HG03097 (cell line): ENCODE results near the gene TPT1.

Experiments
- ATAC-seq: cut with Tn5 transposase; IDR thresholded peaks from one replicate; pipeline ENCODE4 v1.9.1; 2021; ENCODE audit not compliant: unreplicated experiment, low FRiP score

TPT1 gene

GRCh38 chr13:45336025-45336800 lies 4.8 kb downstream of the TPT1 start:
- ATAC-seq = no peak

DNA sequence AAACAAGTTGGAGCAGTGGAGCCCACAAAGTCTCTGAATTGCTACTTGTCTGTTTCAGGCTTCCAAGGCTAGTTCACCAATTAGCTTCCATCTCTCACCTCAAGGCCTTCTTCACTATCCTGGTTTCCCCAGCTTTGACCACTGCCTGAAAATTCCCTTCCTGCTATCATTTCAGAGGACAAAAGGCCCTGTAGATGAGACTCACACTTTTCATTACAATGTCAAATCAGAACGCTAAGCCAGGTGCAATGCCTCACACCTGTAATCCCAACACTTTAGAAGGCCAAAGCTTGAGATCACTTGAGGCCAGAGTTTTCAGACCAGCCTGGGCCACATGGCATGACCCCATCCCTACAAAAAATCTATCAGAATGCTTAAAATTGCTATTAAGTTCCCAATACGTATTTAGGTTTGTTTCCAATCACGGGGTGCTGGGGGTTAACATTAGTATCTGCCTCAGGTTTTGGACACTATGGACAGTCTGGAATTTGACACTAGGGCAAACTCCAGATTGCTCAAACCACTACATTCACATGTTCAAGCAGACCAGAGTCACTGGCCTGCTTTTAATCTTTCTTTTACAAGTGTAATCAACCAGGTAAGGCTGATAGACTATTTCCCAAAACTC lies 5.5 kb downstream of the TPT1 start:
- no peak for ATAC-seq

- no peak for ATAC-seq
These were observed 6.7 kb downstream of the TPT1 start for GRCh38 chr13:45333977-45334922.

DNA sequence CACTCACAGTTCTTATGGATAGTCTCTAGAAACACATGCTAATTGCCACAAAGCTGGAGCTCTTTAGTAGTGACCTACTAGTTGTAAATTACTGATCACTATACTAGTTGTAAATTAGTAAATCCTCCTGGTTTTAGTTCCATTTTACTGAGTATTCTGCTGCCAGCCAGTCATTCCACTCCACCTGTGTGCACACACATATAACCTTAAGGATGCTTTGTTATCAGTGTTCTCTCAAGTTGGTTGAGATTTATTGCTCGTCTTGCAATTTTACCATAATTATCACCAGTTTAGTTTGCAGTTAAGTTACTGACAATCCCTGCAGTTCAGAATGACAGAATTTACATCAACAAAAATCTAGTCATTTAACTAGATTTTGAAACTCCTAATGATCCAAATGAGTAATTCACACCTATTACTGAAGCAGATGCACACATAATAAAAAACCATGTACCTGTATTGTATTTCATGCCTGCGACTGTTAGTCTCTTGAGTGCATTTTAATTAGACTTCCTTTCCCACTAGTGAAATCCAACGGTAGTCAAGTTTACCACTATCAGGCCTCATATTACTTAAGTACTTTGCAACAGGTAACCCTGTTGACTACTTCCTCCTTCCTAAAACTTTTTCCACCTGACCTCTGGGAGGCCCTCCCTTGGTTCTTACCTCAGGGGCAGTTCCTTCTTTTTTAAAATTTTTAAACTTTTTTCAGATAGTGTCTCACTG lies 7.6 kb downstream of the TPT1 start:
- ATAC-seq = no peak

GRCh38 chr13:45332831-45333219 lies 8.2 kb downstream of the TPT1 start:
- ATAC-seq = no peak

DNA sequence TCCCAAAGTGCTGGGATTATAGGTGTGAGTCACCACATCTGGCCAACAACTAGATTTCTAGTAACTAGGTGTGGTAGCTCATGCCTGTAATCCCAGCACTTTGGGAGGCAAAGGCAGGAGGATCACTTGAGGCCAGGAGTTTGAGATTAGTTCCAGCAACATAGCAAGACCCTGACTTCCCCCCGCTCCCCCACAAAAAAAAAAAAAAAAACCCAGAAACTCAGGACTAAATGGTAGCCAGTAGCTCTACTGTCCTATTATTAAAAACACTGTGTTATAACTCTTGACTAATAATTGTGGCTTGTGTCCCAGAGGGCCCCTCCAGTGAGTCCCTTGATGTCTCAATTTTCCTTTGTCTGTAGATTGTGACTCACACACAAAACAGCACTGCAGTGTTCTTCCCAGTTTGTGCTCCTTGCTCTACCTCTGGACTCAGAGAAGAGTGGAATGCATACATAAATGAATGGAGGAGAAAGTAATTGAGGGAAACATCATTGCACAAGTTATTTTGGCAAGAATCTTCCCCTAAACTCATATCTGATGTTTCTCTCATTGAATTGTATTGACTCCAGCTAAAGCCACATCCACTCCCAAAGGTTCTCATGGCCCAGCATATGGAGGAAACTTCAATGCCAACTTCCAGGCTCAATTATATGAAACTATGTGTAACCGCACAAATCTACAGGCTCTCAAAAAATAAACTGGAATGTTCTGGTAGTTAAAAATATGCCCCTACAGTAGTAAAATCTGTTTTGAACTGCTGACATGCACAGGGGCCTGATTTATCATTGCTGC lies 8.8 kb downstream of the TPT1 start:
- no peak for ATAC-seq

GRCh38 chr13:45331692-45332035 lies 9.3 kb downstream of the TPT1 start:
- ATAC-seq = no peak

- ATAC-seq = no peak
These were observed 9.8 kb downstream of the TPT1 start for GRCh38 chr13:45331123-45331619.

DNA sequence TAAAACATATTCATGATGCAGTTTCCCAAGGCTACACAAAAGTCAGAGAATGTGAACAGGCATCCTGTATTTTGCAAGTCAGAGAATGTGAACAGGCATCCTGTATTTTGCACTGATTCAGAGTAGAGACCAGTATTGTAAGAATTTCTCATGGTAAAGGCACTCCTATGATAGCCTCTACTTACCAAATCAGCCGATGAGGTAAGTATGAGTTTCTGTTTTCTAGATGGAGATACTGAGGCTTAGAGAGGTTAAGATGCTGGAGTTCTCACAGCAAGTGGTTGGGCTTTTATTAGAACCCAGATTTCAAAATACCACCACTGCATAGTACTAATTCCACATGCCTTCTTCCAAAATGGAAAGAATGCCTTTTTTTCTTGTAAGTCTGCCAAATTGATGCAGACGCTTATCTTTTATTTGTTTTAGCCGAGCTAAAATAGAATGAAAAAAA lies 12.3 kb downstream of the TPT1 start:
- ATAC-seq = no peak

GRCh38 chr13:45327253-45327955 lies 13.6 kb downstream of the TPT1 start:
- no peak for ATAC-seq

DNA sequence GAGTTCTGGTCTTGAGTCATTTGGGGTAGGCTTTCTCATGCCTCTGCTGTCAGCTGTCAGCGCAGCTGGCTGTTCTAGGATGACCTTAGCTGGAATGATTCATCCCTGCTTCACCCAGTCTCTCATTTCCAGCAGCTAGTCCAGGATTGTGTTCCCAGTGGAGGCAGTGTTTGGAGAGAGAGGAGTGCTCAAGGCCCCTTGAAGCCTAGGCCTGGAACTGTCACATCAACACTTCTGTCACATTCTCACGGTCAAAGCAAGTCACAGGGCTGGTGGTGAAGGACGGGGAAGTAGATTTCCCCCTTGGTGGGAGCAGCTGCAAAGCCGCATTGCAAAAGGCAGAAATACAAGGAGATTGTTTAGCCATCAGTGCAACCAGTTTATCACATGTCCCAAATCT lies 15.2 kb downstream of the TPT1 start:
- ATAC-seq = no peak

DNA sequence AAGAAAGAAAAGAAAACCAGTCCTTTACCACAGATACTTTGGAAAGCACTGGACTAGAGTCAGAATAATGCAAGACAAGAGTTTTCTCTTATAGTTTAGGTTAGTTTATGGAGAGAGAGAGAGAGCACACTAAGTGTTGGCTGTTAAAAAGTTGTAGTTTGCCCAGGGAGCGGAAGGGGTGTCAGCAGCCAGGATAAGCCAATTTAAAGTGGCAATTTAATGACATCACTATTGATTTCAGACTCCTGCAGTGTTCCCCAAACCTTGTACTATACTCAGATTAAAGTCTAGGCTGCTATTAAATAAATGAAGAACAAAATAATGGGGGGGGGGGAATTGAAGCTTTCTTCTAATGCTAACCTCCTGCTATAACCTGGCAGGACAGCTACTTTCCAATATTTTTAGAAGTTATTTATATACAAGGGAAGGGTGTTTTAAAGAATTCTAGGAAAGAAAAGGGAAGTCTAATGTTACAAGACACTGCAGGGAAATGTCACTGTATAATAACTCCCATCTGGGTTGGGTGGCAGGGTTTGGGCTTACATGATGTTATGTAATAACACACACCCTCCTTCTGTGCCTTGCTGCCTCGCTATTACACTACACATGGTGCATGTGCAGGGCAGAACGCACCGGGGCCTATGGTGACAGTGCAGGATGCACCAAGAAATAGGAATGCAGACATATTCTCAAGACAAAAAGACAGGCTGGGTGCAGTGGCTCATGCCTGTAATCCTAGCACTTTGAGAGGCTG lies 19.9 kb downstream of the TPT1 start:
- ATAC-seq = no peak

DNA sequence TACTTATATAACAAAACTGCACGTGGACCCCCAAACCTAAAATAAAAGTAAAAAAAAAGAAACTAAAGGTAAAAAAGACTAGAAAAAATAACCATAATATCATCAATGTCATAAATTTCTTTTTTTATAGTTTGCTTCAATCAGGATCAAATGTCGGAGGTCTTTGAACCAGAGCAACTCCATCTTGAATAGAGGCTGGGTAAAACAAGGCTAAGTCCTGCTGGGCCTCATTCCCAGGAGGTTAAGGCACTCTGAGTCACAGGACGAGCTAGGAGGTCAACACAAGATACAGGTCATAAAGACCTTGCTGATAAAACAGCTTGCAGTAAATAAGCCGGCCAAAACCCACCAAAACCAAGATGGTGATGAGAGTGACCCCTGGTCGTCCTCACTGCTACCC lies 24.0 kb downstream of the TPT1 start:
- no peak for ATAC-seq

DNA sequence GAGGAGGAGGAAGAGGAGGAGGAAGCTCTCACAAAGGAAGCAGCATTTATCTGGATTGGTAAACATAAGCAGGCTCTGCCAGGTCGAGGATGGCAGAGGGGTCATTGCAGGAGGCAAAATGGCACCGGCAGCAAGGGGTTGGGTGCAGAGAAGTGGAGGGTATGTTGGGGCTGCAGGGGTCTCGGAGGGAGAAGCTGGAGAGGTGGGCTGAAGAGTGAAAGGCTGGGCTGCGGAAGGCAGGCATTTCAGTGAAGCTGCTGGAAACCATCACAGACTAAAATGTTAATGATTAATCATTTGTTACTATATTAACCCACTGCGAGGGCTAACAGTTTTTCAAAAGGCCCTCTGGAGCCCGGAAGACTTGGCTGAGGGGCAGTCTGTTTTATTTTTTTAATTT lies 24.6 kb downstream of the TPT1 start:
- ATAC-seq = no peak

- no peak for ATAC-seq
These were observed 25.3 kb downstream of the TPT1 start for GRCh38 chr13:45315520-45316167.

DNA sequence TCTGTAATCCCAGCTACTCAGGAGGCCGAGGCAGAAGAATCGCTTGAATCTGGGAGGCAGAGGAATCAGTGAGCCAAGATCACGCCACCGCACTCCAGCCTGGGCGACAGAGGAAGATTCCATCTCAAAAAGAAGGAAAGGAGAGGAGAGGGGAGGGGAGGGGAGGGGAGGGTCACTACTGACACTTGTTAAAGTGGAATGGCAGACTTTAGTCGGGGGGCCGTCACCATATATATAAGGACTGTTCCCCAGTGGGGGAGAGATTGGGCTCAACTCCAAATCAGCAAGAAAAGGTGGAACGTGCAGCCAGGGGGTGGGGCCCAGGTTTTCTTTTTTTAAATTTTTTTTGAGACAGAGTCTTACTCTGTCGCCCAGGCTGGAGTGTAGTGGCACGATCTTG lies 26.2 kb downstream of the TPT1 start:
- ATAC-seq = no peak

- no peak for ATAC-seq
These were observed 30.4 kb downstream of the TPT1 start for GRCh38 chr13:45310341-45311131.
